ENCODE measurements around the gene PLSCR5.

Gene PLSCR5

GRCh38 chr3:146605106-146605505 is at the start of gene PLSCR5:
PLSCR5 (minus strand) TSS chr3:146605346; CDS start chr3:146605212, 134 bp downstream.
- DNase-seq: no peak

- no peak for DNase-seq
Observed at GRCh38 chr3:146653978-146654377, 48.8 kb upstream of the PLSCR5 start.

GRCh38 chr3:146650691-146651442 is 45.7 kb upstream of the PLSCR5 start:
- no peak for DNase-seq

- no peak for DNase-seq
Observed at GRCh38 chr3:146646261-146646660, 41.1 kb upstream of the PLSCR5 start.

GRCh38 chr3:146640955-146641867 is 36.1 kb upstream of the PLSCR5 start:
- peak; percentile 45 for DNase-seq

GRCh38 chr3:146640361-146640760 is 35.2 kb upstream of the PLSCR5 start:
- no peak for DNase-seq

- DNase-seq: no peak
Observed at GRCh38 chr3:146638718-146639117, 33.6 kb upstream of the PLSCR5 start.

GRCh38 chr3:146637871-146638270 is 32.7 kb upstream of the PLSCR5 start:
- no peak for DNase-seq

- no peak for DNase-seq
Observed at GRCh38 chr3:146636881-146637280, 31.7 kb upstream of the PLSCR5 start.

- no peak for DNase-seq
Observed at GRCh38 chr3:146634346-146634745, 29.2 kb upstream of the PLSCR5 start.

GRCh38 chr3:146628671-146629070 is 23.5 kb upstream of the PLSCR5 start:
- DNase-seq: no peak

- peak; percentile 47 for DNase-seq
Observed at GRCh38 chr3:146626403-146627122, 21.4 kb upstream of the PLSCR5 start.

- DNase-seq: no peak
Observed at GRCh38 chr3:146625186-146625775, 20.1 kb upstream of the PLSCR5 start.

GRCh38 chr3:146621723-146622122 is 16.6 kb upstream of the PLSCR5 start:
- DNase-seq: no peak

GRCh38 chr3:146612015-146612414 is 6.9 kb upstream of the PLSCR5 start:
- DNase-seq: no peak

- no peak for DNase-seq
Observed at GRCh38 chr3:146611096-146611495, 6.0 kb upstream of the PLSCR5 start.

- no peak for DNase-seq
Observed at GRCh38 chr3:146598535-146598934, 6.6 kb downstream of the PLSCR5 start.

- DNase-seq: no peak
Observed at GRCh38 chr3:146594843-146595482, 10.2 kb downstream of the PLSCR5 start.

GRCh38 chr3:146593776-146594175 is 11.4 kb downstream of the PLSCR5 start:
- DNase-seq: no peak

- no peak for DNase-seq
Observed at GRCh38 chr3:146590521-146590920, 14.6 kb downstream of the PLSCR5 start.

- DNase-seq: no peak
Observed at GRCh38 chr3:146589899-146590508, 15.1 kb downstream of the PLSCR5 start.

GRCh38 chr3:146585156-146585555 is 20.0 kb downstream of the PLSCR5 start:
- DNase-seq: no peak

Data from SHP77 treated with DMSO at 0.1 percent for 48 hours (cell line).